Kidney epithelial cell (primary cell): Measurements from ENCODE around the gene JAKMIP3. TPM values are rescaled to one million over a fixed set of nuclear protein-coding genes. Genes with fewer than 3 reads are reported as not detected.

ENCODE experiments used
- DNase-seq: peaks from one replicate; pipeline ENCODE4 v3.0.0-alpha.2; 2010; ENCODE audit warnings: low read depth
- H3K27me3 ChIP-seq: 2 replicates; pipeline ENCODE4 v1.6.0; 2011; ENCODE audit warnings: low read length; ENCODE audit not compliant: control insufficient read depth, insufficient read depth
- H3K36me3 ChIP-seq: 2 replicates; pipeline ENCODE4 v1.5.1; 2011; ENCODE audit warnings: low read length; ENCODE audit not compliant: control insufficient read depth, insufficient read depth
- H3K4me3 ChIP-seq: 2 replicates; pipeline ENCODE4 v1.5.1; 2011; ENCODE audit warnings: low read depth, mild to moderate bottlenecking, control low read depth, low read length
- total RNA-seq: library from RNA; depleted of rRNA; stranded (reverse); fragments of >200 nt; gene quantifications from 2 replicates; pipeline ENCODE4 v1.2.3, GENCODE V29; 2015
- TF ChIP-seq, protein P1 (sequence below): IDR thresholded peaks from 2 replicates; pipeline ENCODE4 v1.5.1; 2011; ENCODE audit warnings: mild to moderate bottlenecking, moderate library complexity, low read length, control low read depth, inconsistent platforms; ENCODE audit not compliant: insufficient read depth, poor library complexity, severe bottlenecking

The JAKMIP3 gene
- total RNA-seq, 1 donor from 2014 or later, result not detected

GRCh38 chr10:132045324-132045723, 20.4 kb upstream of the JAKMIP3 start:
- DNase-seq, result no peak
- Histone ChIP-seq H3K4me3 (no peak overlapping the region), H3K36me3 (no peaks in the 10 kb centered on the region), H3K27me3 (peaks cover 9% of the 10 kb centered on the region)
- TF ChIP-seq, protein P1, sequence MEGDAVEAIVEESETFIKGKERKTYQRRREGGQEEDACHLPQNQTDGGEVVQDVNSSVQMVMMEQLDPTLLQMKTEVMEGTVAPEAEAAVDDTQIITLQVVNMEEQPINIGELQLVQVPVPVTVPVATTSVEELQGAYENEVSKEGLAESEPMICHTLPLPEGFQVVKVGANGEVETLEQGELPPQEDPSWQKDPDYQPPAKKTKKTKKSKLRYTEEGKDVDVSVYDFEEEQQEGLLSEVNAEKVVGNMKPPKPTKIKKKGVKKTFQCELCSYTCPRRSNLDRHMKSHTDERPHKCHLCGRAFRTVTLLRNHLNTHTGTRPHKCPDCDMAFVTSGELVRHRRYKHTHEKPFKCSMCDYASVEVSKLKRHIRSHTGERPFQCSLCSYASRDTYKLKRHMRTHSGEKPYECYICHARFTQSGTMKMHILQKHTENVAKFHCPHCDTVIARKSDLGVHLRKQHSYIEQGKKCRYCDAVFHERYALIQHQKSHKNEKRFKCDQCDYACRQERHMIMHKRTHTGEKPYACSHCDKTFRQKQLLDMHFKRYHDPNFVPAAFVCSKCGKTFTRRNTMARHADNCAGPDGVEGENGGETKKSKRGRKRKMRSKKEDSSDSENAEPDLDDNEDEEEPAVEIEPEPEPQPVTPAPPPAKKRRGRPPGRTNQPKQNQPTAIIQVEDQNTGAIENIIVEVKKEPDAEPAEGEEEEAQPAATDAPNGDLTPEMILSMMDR, result no peak

DNA sequence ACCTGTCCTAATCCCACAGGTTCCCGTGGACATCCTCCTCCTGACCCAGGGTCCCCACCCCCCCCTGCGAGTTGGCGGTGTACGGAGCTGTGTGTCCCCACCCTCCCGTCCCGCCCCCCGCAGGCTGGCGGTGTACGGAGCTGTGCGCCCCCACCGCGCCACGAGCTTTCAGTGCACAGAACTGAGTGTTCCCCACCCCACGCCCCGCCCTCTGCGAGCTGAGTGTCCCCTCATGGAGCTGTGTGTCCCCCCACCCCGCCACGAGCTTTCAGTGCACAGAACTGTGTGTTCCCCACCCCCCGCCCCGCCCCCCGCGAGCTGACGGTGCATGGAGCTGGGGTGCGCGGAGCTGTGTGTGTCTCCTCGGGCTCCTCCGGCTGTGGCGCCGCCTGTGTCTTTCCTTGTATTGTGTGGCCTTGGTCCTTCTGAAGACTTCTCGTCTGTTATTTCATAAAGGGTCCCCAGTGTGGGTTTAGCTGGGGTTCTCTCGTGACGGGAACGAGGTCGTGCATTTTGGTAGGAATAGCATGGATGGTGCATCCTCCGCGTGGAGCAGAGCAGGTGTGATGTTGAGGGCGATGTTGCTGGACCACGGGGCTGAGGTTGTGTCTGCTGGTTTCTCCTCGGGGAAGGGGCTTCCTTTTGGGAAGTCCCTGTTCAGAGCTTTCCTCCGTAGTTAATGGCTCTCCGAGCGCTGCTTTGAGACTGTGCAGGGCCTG, 18.0 kb upstream of the JAKMIP3 start:
- no peaks in the 10 kb centered on the region for H3K36me3 ChIP-seq
- H3K27me3 ChIP-seq, result peaks cover 9% of the 10 kb centered on the region
- no peak for DNase-seq
- H3K4me3 ChIP-seq, result no peak overlapping the region
- TF ChIP-seq, protein P1, result no peak

- peaks cover 9% of the 10 kb centered on the region for H3K27me3 ChIP-seq
- H3K36me3 ChIP-seq, result no peaks in the 10 kb centered on the region
- DNase-seq, result no peak
- H3K4me3 ChIP-seq, result no peak overlapping the region
- TF ChIP-seq, protein P1, result no peak
These were observed 17.5 kb upstream of the JAKMIP3 start for GRCh38 chr10:132048294-132048667.

- DNase-seq, result no peak
- Histone ChIP-seq H3K36me3 (no peaks in the 10 kb centered on the region), H3K27me3 (peaks cover 2% of the 10 kb centered on the region), H3K4me3 (no peak overlapping the region)
- TF ChIP-seq, protein P1, result no peak
These were observed 15.6 kb upstream of the JAKMIP3 start for GRCh38 chr10:132050191-132050590.

- peaks cover 2% of the 10 kb centered on the region for H3K27me3 ChIP-seq
- no peak for DNase-seq
These were observed 13.6 kb upstream of the JAKMIP3 start for GRCh38 chr10:132052124-132052523.

More at GRCh38 chr10:132052124-132052523, 13.6 kb upstream of the JAKMIP3 start:
- Histone ChIP-seq H3K36me3 (no peaks in the 10 kb centered on the region), H3K4me3 (no peak overlapping the region)
- TF ChIP-seq, protein P1, result no peak
